Thyroid gland (tissue), 4 donors: ENCODE data around the gene PDGFA.

ENCODE experiments used
- POLR2A ChIP-seq, 2 donors: fragments of 450-650 bp; IDR thresholded peaks; one replicate each; pipeline ENCODE4 v1.6.1; 2017; ENCODE audit warnings: antibody characterized with exemption in 2 of 2, mild to moderate bottlenecking in 2 of 2, moderate library complexity in 1 of 2
- TF ChIP-seq, protein P1 (sequence below), 6 experiments: fragments of 200-600 bp in 3 of 6; fragments of 450-650 bp in 3 of 6; sonication (generic) in 3 of 6; IDR thresholded peaks; one replicate each; pipeline ENCODE4 v1.5.1; 2016 to 2019; ENCODE audit warnings: antibody characterized with exemption in 6 of 6, mild to moderate bottlenecking in 2 of 6, inconsistent platforms in 1 of 6, moderate library complexity in 1 of 6

DNA sequence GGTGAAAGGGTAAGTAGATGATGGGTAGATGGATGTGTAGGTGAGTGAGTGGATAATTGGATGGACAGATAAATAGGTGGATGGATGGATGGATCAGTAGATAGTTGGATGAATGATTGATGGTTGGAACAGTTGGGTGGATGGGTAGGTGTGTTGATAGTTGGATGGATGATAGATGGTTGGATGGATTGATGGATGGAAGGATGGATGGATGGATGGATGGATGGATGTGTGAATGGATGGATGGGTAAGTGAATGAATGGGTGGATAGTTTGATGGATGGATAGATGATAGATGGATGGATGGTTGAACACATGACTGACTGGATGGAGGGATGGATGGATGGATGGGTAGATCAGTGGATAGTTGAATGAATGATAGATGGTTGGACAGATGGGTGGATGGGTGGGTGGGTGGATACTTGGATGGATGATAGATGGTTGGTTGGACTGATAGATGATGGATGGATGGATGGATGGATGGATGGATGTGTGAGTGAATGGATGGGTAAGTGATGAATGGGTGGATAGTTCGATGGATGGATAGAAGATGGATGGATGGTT is 37.0 kb downstream of the PDGFA start:
- TF ChIP-seq, protein P1, sequence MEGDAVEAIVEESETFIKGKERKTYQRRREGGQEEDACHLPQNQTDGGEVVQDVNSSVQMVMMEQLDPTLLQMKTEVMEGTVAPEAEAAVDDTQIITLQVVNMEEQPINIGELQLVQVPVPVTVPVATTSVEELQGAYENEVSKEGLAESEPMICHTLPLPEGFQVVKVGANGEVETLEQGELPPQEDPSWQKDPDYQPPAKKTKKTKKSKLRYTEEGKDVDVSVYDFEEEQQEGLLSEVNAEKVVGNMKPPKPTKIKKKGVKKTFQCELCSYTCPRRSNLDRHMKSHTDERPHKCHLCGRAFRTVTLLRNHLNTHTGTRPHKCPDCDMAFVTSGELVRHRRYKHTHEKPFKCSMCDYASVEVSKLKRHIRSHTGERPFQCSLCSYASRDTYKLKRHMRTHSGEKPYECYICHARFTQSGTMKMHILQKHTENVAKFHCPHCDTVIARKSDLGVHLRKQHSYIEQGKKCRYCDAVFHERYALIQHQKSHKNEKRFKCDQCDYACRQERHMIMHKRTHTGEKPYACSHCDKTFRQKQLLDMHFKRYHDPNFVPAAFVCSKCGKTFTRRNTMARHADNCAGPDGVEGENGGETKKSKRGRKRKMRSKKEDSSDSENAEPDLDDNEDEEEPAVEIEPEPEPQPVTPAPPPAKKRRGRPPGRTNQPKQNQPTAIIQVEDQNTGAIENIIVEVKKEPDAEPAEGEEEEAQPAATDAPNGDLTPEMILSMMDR (IDR thresholded peaks at IDR 0.05) = no peak
- no peak for TF ChIP-seq POLR2A (IDR thresholded peaks at IDR 0.05)
